ENCODE results near the gene KPNA2.
"Not testable (repeated sequence)": the region's sequence is repeated elsewhere in the genome, so short reads cannot be mapped to it uniquely, and the experiment has no call there.

The KPNA2 gene

DNA sequence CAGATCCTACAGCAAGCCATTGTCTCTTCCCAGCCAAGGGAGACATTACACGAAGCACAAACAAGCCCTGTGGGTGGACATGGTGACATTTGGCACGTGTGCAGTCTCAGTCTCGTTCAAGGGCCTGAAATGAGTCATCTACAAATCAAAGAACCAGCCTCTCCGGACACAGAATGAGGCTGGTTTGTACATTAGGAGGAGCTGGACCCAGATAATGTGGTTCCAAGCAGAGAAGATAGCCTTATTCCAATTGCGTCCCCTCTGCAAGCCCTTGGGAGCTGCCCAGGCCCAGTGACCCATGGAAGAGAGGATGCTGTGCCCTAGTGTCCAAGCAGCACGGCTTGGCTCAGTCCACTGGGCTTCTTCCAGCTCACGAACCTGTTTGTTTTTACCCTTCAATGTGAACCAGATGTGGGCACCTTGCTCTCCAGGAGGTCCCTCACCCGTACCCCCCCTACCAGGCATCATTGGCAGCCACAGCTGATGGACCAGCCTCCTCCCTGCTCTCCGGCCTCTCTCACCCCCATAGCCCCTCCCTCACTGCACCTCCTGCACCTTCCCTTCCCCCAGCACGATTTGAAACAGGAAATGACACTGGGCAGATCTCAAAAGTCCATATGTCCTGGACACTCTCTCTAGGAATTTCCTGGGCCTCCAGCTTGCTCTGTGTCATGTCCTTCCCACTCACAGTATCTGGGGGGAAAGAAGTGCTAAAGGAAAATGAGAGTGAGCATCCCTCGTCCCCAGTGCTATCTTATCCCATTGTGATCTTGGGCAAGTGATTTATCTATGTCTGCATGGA is 26.2 kb downstream of the KPNA2 start:
- Histone ChIP-seq H3K4me1 (ENCODE audit: control insufficient read depth, insufficient read depth, low read length, unreplicated experiment) (peaks cover 8% of the 10 kb centered on the region), H3K4me3 (ENCODE audit: low read depth, low read length) (no peak overlapping the region), H3K27me3 (ENCODE audit: insufficient read depth, low read length) (no peaks in the 10 kb centered on the region), H3K79me2 (ENCODE audit: control insufficient read depth, insufficient read depth, low read length, unreplicated experiment) (no peaks in the 10 kb centered on the region), H2AFZ (ENCODE audit: low read length, unreplicated experiment) (no peak overlapping the region), H3K36me3 (ENCODE audit: insufficient read depth, low read length) (no peaks in the 10 kb centered on the region), H3K27ac (ENCODE audit: low read depth, low read length) (no peak overlapping the region)

DNA sequence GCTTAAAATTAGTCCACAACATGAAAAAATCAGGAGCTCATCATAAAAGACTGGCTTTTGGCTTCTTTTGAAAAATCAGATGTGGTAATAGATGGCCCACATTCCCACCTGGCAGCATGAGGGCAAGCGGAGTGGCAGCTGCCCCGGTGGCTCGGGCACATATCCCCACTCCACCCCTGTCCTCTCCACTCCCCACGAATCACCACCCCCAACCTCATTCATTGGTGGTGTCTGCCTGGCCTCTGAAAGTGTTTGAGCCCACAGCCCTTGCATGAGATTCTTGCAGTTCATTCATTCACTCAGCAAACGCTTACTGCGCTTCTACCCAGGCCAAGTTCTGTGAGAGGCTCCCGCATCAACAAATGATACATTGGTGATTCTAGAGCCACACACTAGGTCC is 29.8 kb downstream of the KPNA2 start:
- not testable (repeated sequence) for H3K4me3 ChIP-seq (ENCODE audit: low read depth, low read length); H3K79me2 ChIP-seq (ENCODE audit: control insufficient read depth, insufficient read depth, low read length, unreplicated experiment); H3K4me1 ChIP-seq (ENCODE audit: control insufficient read depth, insufficient read depth, low read length, unreplicated experiment); H3K27me3 ChIP-seq (ENCODE audit: insufficient read depth, low read length); H3K27ac ChIP-seq (ENCODE audit: low read depth, low read length); H2AFZ ChIP-seq (ENCODE audit: low read length, unreplicated experiment); H3K36me3 ChIP-seq (ENCODE audit: insufficient read depth, low read length)

DNA sequence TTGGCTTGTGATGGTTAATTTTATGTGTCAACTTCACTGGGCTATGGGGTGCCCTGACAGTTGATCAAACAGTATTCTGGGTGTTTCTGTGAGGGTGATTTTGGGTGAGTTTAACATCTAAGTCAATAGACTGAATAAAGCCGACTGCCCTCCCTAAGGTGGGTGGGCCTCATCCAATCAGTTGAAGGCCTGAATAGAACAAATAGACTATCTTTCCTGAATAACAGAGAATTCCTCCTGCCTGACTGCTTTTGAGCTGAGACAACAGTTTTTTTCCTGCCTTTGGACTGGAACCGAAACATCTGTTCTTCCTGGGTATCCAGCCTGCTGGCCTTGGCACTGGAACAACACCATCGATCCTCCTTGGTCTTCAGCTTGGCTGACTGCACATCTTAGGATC is 33.0 kb downstream of the KPNA2 start:
- H2AFZ ChIP-seq (ENCODE audit: low read length, unreplicated experiment); H3K36me3 ChIP-seq (ENCODE audit: insufficient read depth, low read length); H3K27me3 ChIP-seq (ENCODE audit: insufficient read depth, low read length); H3K27ac ChIP-seq (ENCODE audit: low read depth, low read length); H3K4me3 ChIP-seq (ENCODE audit: low read depth, low read length); H3K4me1 ChIP-seq (ENCODE audit: control insufficient read depth, insufficient read depth, low read length, unreplicated experiment); H3K79me2 ChIP-seq (ENCODE audit: control insufficient read depth, insufficient read depth, low read length, unreplicated experiment): not testable (repeated sequence)

DNA sequence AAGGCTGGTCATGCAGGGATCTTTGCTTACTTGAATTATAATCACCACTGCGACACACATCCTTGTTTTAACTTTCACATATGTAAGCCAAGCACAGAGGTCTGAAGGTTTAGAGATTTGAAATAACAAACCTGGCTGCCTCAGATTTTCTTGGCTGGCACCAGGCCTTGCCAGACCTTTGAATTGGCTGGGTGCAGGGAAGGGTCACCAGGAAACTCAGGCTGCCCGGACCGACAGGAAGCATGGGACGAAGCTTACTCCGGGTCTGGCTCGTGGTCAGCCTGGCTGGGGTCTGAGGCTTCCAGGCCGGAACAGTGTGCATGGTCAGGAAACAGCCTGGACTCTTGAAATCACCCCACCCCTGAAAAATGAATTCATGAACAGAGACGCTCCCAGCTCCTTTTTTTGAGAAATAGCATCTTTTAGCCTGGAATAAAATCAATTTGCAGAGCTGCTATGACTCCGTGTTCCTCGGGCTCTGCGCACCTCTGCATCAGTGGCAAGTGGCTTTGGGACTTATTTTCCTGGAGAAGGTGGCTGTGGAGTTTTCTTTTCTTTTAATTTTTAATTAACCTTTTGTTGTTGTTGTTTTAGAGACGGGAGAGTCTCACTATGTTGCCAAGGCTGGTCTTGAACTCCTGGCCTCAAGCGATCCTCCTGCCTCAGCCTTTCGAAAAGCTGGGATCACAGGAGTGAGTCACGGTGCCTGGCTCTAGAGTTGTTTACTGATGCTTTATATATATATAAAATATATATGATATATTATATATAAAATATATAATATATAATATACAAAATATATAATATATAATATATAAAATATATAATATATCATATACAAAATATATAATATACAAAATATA is 35.3 kb downstream of the KPNA2 start:
- H3K27ac ChIP-seq (ENCODE audit: low read depth, low read length); H3K4me1 ChIP-seq (ENCODE audit: control insufficient read depth, insufficient read depth, low read length, unreplicated experiment); H3K79me2 ChIP-seq (ENCODE audit: control insufficient read depth, insufficient read depth, low read length, unreplicated experiment); H3K4me3 ChIP-seq (ENCODE audit: low read depth, low read length); H3K27me3 ChIP-seq (ENCODE audit: insufficient read depth, low read length); H2AFZ ChIP-seq (ENCODE audit: low read length, unreplicated experiment); H3K36me3 ChIP-seq (ENCODE audit: insufficient read depth, low read length): not testable (repeated sequence)

DNA sequence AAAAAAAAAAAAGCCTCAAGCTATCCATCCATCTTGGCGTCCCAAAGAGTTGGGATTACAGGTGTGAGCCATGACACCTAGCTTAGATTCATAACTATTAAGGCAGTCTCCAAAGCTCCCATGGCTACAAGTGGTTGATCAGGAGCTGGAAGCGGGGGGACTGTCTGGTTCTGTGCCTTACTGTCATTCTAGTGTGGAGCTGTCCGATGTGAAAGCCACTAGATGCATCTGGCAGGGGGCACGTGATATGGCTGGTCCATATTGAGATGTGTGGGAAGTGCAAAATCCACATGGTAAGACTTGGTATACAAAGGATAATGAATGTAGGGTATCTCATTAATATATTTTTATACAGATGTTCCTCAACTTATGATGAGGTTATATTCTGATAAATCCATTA is 38.7 kb downstream of the KPNA2 start:
- Histone ChIP-seq H2AFZ (ENCODE audit: low read length, unreplicated experiment) (no peak overlapping the region), H3K4me3 (ENCODE audit: low read depth, low read length) (no peak overlapping the region), H3K4me1 (ENCODE audit: control insufficient read depth, insufficient read depth, low read length, unreplicated experiment) (no peaks in the 10 kb centered on the region), H3K27me3 (ENCODE audit: insufficient read depth, low read length) (no peaks in the 10 kb centered on the region), H3K36me3 (ENCODE audit: insufficient read depth, low read length) (no peaks in the 10 kb centered on the region), H3K27ac (ENCODE audit: low read depth, low read length) (no peak overlapping the region), H3K79me2 (ENCODE audit: control insufficient read depth, insufficient read depth, low read length, unreplicated experiment) (no peaks in the 10 kb centered on the region)

DNA sequence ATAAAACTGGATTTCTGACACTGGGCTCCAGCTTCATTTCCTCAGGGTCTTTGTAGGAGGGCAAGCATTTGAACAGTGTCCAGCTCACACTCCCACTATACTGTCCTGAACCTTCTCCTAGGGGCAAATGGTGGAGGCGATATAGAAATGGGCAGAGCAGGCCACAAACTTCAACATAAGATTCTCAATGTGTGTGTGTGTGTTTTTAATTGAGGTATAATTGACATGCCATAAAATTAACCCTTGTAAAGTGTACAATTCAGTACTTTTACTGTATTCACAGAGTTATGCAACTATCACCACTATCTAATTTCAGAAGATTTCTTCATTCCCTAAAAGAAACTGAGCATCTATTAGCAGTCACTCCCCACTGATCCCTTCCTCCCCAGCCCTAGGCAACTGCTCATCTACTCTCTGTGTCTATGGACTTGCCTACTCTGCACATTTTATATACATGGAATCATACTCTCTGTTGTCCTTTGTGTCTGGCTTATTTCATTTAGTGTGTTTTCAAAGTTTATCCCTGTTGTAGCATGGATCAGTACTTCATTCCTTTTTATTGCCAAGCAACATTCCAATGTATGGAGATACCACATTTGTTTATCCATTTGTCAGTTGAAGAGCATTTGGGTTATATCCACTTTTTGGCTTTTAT is 40.5 kb downstream of the KPNA2 start:
- H3K79me2 ChIP-seq (ENCODE audit: control insufficient read depth, insufficient read depth, low read length, unreplicated experiment); H2AFZ ChIP-seq (ENCODE audit: low read length, unreplicated experiment); H3K27ac ChIP-seq (ENCODE audit: low read depth, low read length); H3K27me3 ChIP-seq (ENCODE audit: insufficient read depth, low read length); H3K4me1 ChIP-seq (ENCODE audit: control insufficient read depth, insufficient read depth, low read length, unreplicated experiment); H3K4me3 ChIP-seq (ENCODE audit: low read depth, low read length); H3K36me3 ChIP-seq (ENCODE audit: insufficient read depth, low read length): not testable (repeated sequence)

DNA sequence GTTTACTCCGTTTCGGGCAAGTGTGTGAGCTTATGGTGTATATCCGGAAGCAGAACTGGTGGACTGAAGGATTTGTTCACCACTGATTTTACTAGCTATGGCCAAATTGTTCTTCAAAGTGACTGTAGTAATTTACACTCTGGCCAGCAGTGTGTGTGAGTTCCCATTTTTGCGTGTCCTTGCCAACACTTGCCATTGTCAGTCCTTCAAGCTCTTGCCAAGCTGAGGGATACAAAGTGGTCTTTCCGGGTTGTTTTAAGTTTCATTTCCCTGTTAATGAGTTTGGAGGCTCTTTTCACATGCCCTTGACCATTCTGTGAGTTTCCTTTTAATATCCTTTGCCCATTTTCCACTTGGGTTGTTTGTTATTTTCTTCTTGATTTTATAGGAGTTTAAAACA is 42.0 kb downstream of the KPNA2 start:
- H3K4me1 ChIP-seq (ENCODE audit: control insufficient read depth, insufficient read depth, low read length, unreplicated experiment); H3K27me3 ChIP-seq (ENCODE audit: insufficient read depth, low read length); H3K4me3 ChIP-seq (ENCODE audit: low read depth, low read length); H3K36me3 ChIP-seq (ENCODE audit: insufficient read depth, low read length); H3K79me2 ChIP-seq (ENCODE audit: control insufficient read depth, insufficient read depth, low read length, unreplicated experiment); H3K27ac ChIP-seq (ENCODE audit: low read depth, low read length); H2AFZ ChIP-seq (ENCODE audit: low read length, unreplicated experiment): not testable (repeated sequence)

DNA sequence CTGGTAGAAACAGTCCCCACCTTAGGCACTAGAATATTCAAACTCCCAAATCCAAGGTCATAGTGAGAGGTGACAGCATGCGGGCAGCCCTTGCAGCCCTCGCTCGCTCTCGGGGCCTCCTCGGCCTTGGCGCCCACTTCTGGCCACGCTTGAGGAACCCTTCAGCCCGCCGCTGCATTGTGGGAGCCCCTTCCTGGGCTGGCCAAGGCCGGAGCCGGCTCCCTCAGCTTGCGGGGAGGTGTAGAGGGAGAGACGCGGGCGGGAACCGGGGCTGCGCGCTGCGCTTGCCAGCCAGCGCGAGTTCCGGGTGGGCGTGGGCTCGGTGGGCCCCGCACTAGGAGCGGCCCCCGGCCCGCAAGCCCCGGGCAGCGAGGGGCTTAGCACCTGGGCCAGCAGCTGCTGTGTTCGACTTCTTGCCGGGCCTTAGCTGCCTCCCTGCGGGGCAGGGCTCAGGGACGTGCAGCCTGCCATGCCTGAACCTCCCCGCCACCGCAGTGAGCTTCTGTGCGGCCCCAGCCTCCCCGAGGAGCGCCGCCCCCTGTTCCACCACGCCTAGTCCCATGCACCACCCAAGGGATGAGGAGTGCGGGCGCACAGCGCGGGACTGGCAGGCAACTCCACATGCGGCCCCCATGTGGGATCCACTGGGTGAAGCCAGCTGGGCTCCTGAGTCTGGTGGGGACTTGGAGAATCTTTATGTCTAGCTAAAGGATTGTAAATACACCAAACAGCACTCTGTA is 45.0 kb downstream of the KPNA2 start:
- no peak overlapping the region for H3K4me3 ChIP-seq (ENCODE audit: low read depth, low read length)

DNA sequence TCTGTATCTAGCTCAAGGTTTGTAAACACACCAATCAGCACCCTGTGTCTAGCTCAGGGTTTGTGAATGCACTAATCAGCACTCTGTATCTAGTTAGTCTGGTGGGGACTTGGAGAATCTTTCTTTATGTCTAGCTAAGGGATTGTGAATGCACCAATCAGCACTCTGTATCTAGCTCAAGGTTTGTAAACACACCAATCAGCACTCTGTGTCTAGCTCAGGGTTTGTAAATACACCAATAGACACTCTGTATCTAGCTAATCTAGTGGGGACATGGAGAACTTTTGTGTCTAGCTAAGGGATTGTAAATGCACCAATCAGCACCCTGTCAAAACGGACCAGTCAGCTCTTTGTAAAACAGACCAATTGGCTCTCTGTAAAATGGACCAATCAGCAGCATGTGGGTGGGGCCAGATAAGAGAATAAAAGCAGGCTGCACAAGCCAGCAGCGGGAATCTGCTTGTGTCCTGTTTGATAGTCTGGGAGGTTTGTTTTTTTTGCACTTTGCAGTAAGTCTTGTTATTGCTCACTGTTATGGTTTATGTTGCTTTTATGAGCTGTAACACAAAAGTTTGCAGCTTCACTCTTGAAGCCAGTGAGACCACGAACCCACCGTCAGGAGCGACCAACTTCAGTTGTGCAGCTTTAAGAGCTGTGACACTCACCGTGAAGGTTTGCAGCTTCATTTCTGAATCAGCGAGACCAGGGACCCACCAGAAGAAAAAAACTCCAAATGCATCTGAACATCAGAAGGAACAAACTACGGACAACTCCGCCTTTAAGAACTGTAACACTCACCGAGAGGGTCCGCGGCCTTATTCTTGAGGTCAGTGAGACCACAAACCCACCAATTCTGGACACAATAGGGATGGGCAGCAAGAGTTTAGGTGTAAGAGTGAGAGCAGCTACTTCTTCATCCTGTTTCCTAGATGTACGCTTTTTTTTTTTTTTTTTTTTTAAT is 46.0 kb downstream of the KPNA2 start:
- not testable (repeated sequence) for H3K36me3 ChIP-seq (ENCODE audit: insufficient read depth, low read length); H3K4me1 ChIP-seq (ENCODE audit: control insufficient read depth, insufficient read depth, low read length, unreplicated experiment); H3K27ac ChIP-seq (ENCODE audit: low read depth, low read length); H3K4me3 ChIP-seq (ENCODE audit: low read depth, low read length); H2AFZ ChIP-seq (ENCODE audit: low read length, unreplicated experiment); H3K27me3 ChIP-seq (ENCODE audit: insufficient read depth, low read length); H3K79me2 ChIP-seq (ENCODE audit: control insufficient read depth, insufficient read depth, low read length, unreplicated experiment)

More for the DNA sequence above, 45.0 kb downstream of the KPNA2 start:
- Histone ChIP-seq H2AFZ (ENCODE audit: low read length, unreplicated experiment) (no peak overlapping the region), H3K27ac (ENCODE audit: low read depth, low read length) (no peak overlapping the region), H3K36me3 (ENCODE audit: insufficient read depth, low read length) (no peaks in the 10 kb centered on the region), H3K27me3 (ENCODE audit: insufficient read depth, low read length) (no peaks in the 10 kb centered on the region), H3K79me2 (ENCODE audit: control insufficient read depth, insufficient read depth, low read length, unreplicated experiment) (no peaks in the 10 kb centered on the region), H3K4me1 (ENCODE audit: control insufficient read depth, insufficient read depth, low read length, unreplicated experiment) (no peaks in the 10 kb centered on the region)

Measured in ACC112 (cell line).